BJ (cell line): ENCODE results near the gene CDH2. TPM values are rescaled to one million over a fixed set of nuclear protein-coding genes. Genes with fewer than 3 reads are reported as not detected.

ENCODE experiments used
- CTCF ChIA-PET: fragments of 350-600 bp; formaldehyde crosslinking; extraction: SDS; loops from one replicate; lab custom pipeline; 2021; ENCODE audit warnings: antibody characterized with exemption, inconsistent platforms; lab: Yijun Ruan, JAX
- POLR2A ChIA-PET: fragments of 300-600 bp; sonication (Branson Sonifier 250); formaldehyde crosslinking; extraction: SDS; loops from one replicate; lab custom pipeline; 2021; ENCODE audit warnings: antibody characterized with exemption; lab: Charles Lee
- DNase-seq: peaks from one replicate; pipeline ENCODE4 v3.0.0-alpha.2; 2011; ENCODE audit warnings: low read depth
- H3K27me3 ChIP-seq: 2 replicates; pipeline ENCODE4 v1.6.0; 2011; ENCODE audit warnings: low read length; ENCODE audit not compliant: control insufficient read depth, insufficient read depth
- H3K36me3 ChIP-seq: 2 replicates; pipeline ENCODE4 v1.5.1; 2011; ENCODE audit warnings: low read length; ENCODE audit not compliant: control insufficient read depth, insufficient read depth
- H3K4me3 ChIP-seq: 2 replicates; pipeline ENCODE4 v1.5.1; 2011; ENCODE audit warnings: low read depth, mild to moderate bottlenecking, control low read depth, low read length
- CTCF ChIP-seq: IDR thresholded peaks from 2 replicates; pipeline ENCODE4 v1.5.1; 2011; ENCODE audit warnings: low read depth, mild to moderate bottlenecking, control low read depth, inconsistent platforms, low read length, moderate library complexity; ENCODE audit not compliant: insufficient read depth
- polyA plus RNA-seq: library from polyadenylated mRNA; depleted of rRNA; stranded (reverse); fragments of >200 nt; gene quantifications from 2 replicates; pipeline ENCODE4 v1.2.3, GENCODE V29; 2011

Gene CDH2
- polyA plus RNA-seq, 1 experiment, result 180 TPM

- POLR2A ChIA-PET, result no interaction called here
- Histone ChIP-seq H3K36me3 (no peaks in the 10 kb centered on the region), H3K4me3 (no peak overlapping the region), H3K27me3 (no peaks in the 10 kb centered on the region)
- CTCF ChIA-PET, result no interaction called here
- no peak for DNase-seq
- no peak for TF ChIP-seq CTCF
Measured at GRCh38 chr18:28201056-28201455, 24.1 kb upstream of the CDH2 start.

GRCh38 chr18:28198620-28199019 is 21.7 kb upstream of the CDH2 start:
- Histone ChIP-seq H3K36me3 (no peaks in the 10 kb centered on the region), H3K4me3 (no peak overlapping the region), H3K27me3 (no peaks in the 10 kb centered on the region)
- CTCF ChIA-PET, result no interaction called here
- DNase-seq, result no peak
- TF ChIP-seq CTCF, result no peak
- POLR2A ChIA-PET, result no interaction called here

GRCh38 chr18:28193177-28193778 is 16.3 kb upstream of the CDH2 start:
- ChIA-PET CTCF (interaction anchor here (1.8 kb wide), 1 partner anchor 588 kb away, joined by 4 read pairs; no protein-coding TSS in a partner anchor), POLR2A (no interaction called here)
- Histone ChIP-seq H3K4me3 (no peak overlapping the region), H3K27me3 (no peaks in the 10 kb centered on the region), H3K36me3 (no peaks in the 10 kb centered on the region)
- no peak for TF ChIP-seq CTCF
- DNase-seq, result no peak

GRCh38 chr18:28189400-28190239 is 12.7 kb upstream of the CDH2 start:
- no peak overlapping the region for H3K4me3 ChIP-seq
- TF ChIP-seq CTCF, result peak; percentile 83
- no peaks in the 10 kb centered on the region for H3K27me3 ChIP-seq
- ChIA-PET POLR2A (no interaction called here), CTCF (interaction anchor here (1.0 to 1.7 kb wide), 3 partner anchors 9 to 163 kb away, joined by 3 to 4 read pairs (median 4); no protein-coding TSS in a partner anchor)
- no peak for DNase-seq
- no peaks in the 10 kb centered on the region for H3K36me3 ChIP-seq

- no peak for DNase-seq
- TF ChIP-seq CTCF, result no peak
- POLR2A ChIA-PET, result no interaction called here
- H3K36me3 ChIP-seq, result no peaks in the 10 kb centered on the region
- CTCF ChIA-PET, result no interaction called here
- H3K27me3 ChIP-seq, result no peaks in the 10 kb centered on the region
- no peak overlapping the region for H3K4me3 ChIP-seq
Measured at GRCh38 chr18:28185121-28185520, 8.2 kb upstream of the CDH2 start.
